Dedifferentiated amniotic fluid mesenchymal stem cell (primary cell): ENCODE data around the gene GRN.
"Not testable (repeated sequence)": the region's sequence is repeated elsewhere in the genome, so short reads cannot be mapped to it uniquely, and the experiment has no call there.

Experiments used
- DNase-seq: peaks from one replicate; pipeline ENCODE4 v3.0.0-alpha.2; 2016; ENCODE audit errors: extremely low spot score

Gene GRN

GRCh38 chr17:44361292-44362260 is 16.5 kb downstream of the GRN start:
- DNase-seq = no peak

- no peak for DNase-seq
Measured at GRCh38 chr17:44362459-44362948, 17.4 kb downstream of the GRN start.

GRCh38 chr17:44362949-44363612 is 18.0 kb downstream of the GRN start:
- no peak for DNase-seq

GRCh38 chr17:44363613-44364159 is 18.6 kb downstream of the GRN start, which contains the start of gene FAM171A2:
TSS of gene FAM171A2 (minus strand) at chr17:44363853. CDS start at chr17:44363714, 139 bp downstream.
- DNase-seq = peak; percentile 32

- DNase-seq = not testable (repeated sequence)
Measured at GRCh38 chr17:44365051-44365450, 19.9 kb downstream of the GRN start.

- no peak for DNase-seq
Measured at GRCh38 chr17:44367231-44367979, 22.3 kb downstream of the GRN start.

- DNase-seq = not testable (repeated sequence)
Measured at GRCh38 chr17:44368391-44369243, 23.5 kb downstream of the GRN start.

- DNase-seq = not testable (repeated sequence)
Measured at GRCh38 chr17:44369414-44370023, 24.4 kb downstream of the GRN start.

- no peak for DNase-seq
Measured at GRCh38 chr17:44372036-44372435, 26.9 kb downstream of the GRN start.

GRCh38 chr17:44374306-44375195 is 29.4 kb downstream of the GRN start:
- DNase-seq = no peak

- no peak for DNase-seq
Measured at GRCh38 chr17:44375196-44376017, 30.3 kb downstream of the GRN start.

- no peak for DNase-seq
Measured at GRCh38 chr17:44376124-44376523, 31.0 kb downstream of the GRN start.

- no peak for DNase-seq
Measured at GRCh38 chr17:44376779-44377178, 31.7 kb downstream of the GRN start.

GRCh38 chr17:44378171-44378705 is 33.1 kb downstream of the GRN start:
- DNase-seq = no peak

- no peak for DNase-seq
Measured at GRCh38 chr17:44379887-44380286, 34.8 kb downstream of the GRN start.

GRCh38 chr17:44380767-44381166 is 35.7 kb downstream of the GRN start:
- DNase-seq = no peak

- no peak for DNase-seq
Measured at GRCh38 chr17:44381810-44382305, 36.8 kb downstream of the GRN start.

GRCh38 chr17:44382917-44383316 is 37.8 kb downstream of the GRN start:
- no peak for DNase-seq
